Activated CD4-positive, CD25-positive, alpha-beta regulatory T cell (primary cell): ENCODE results near the gene GPR137C.

Source experiments
- DNase-seq, 4 experiments: peaks; one replicate each; lab custom pipeline; 2025; lab: John Stamatoyannopoulos, UW

GPR137C gene

GRCh38 chr14:52678591-52678990, 126.0 kb downstream of the GPR137C start:
- no peak for DNase-seq

DNA sequence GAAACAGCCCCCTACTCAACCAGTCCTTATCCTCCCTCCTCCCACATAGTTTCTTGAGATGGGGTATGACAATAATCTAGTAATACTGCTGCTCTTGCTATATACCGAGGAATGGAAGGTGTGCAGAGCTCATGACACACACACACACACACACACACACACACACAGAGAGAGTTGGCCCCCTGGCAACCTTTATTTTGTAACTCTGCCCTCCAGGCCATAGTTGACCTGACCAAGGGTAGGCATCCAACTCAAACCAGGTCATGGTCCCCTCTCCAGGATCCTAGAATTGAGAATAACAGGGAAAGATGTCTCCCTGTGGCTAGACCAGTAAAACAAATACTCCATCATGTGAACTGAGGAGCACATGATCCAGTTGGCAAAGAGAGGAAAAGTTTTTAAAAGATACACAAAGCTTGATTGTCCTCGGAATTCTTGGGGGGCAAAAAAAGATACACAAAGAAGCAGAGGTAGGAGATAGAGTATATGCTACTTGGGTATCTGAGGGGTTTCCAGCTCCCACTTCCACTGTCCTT, 131.4 kb downstream of the GPR137C start:
- no peak for DNase-seq

DNA sequence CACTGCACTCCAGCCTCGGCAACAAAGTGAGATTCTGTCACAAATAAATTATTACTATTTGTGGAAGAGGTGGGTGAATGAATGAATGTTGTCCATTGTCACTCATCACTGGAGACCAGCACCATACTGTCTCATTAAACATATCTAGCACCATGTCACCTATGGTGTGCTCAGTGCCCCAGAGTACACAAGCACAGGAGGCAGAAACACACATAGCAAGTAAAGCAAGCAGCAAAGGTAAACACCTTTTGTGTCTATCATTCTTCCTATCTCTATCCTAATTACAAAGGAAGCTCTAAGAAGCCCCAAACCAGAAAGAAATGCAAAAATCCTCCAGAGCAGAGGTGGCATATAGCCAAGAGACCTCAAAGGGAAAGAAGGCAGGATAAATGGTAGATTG, 133.5 kb downstream of the GPR137C start:
- no peak for DNase-seq
